Karpas-422 (cell line): Measurements from ENCODE around the gene ARMC9. TPM values are rescaled to one million over a fixed set of nuclear protein-coding genes. Genes with fewer than 3 reads are reported as not detected.

Experiments
- DNase-seq: peaks from one replicate; pipeline ENCODE4 v3.0.0-alpha.2; 2015
- H2AFZ ChIP-seq: fragments of 200-600 bp; sonication (generic); 2 replicates; pipeline ENCODE4 v1.6.1; 2014; ENCODE audit warnings: antibody characterized with exemption, low read length, mixed read lengths
- H3K27ac ChIP-seq: fragments of 200-600 bp; sonication (generic); 2 replicates; pipeline ENCODE4 v1.5.1; 2014; ENCODE audit warnings: mild to moderate bottlenecking, low read length, moderate library complexity
- H3K27me3 ChIP-seq: fragments of 200-600 bp; sonication (generic); 2 replicates; pipeline ENCODE4 v1.6.1; 2014; ENCODE audit warnings: low read length, mixed read lengths
- H3K36me3 ChIP-seq: fragments of 200-600 bp; sonication (generic); 2 replicates; pipeline ENCODE4 v1.6.1; 2014; ENCODE audit warnings: low read length, mixed read lengths; ENCODE audit not compliant: insufficient read depth
- H3K4me1 ChIP-seq: fragments of 200-600 bp; sonication (generic); 2 replicates; pipeline ENCODE4 v1.6.1; 2014; ENCODE audit warnings: mild to moderate bottlenecking, low read length, mixed read lengths
- H3K4me2 ChIP-seq: fragments of 200-600 bp; sonication (generic); 2 replicates; pipeline ENCODE4 v1.6.1; 2014; ENCODE audit warnings: low read length, low read depth, mild to moderate bottlenecking; ENCODE audit not compliant: poor library complexity, severe bottlenecking
- H3K4me3 ChIP-seq: fragments of 200-600 bp; sonication (generic); 2 replicates; pipeline ENCODE4 v1.5.1; 2014; ENCODE audit warnings: mild to moderate bottlenecking, antibody characterized with exemption, low read length, mixed read lengths
- H3K79me2 ChIP-seq: fragments of 200-600 bp; sonication (generic); 2 replicates; pipeline ENCODE4 v1.6.1; 2014; ENCODE audit warnings: mild to moderate bottlenecking, low read length, mixed read lengths
- H3K9ac ChIP-seq: fragments of 200-600 bp; sonication (generic); 2 replicates; pipeline ENCODE4 v1.6.0; 2014; ENCODE audit warnings: low read length
- H3K9me2 ChIP-seq: fragments of 200-600 bp; sonication (generic), shearing (Covaris generic); replicated peaks from 2 replicates; pipeline ENCODE4 v1.6.0; 2014; ENCODE audit warnings: mild to moderate bottlenecking, low read length, moderate library complexity; ENCODE audit not compliant: insufficient read depth
- H3K9me3 ChIP-seq: fragments of 300-700, 200-600 bp; sonication (generic); 2 replicates; pipeline ENCODE4 v1.6.1; 2014; ENCODE audit warnings: low read length, mixed read lengths
- H4K20me1 ChIP-seq: fragments of 200-600 bp; sonication (generic); 2 replicates; pipeline ENCODE4 v1.6.1; 2014; ENCODE audit warnings: mild to moderate bottlenecking, antibody characterized with exemption, low read length, low read depth; ENCODE audit not compliant: insufficient read depth
- total RNA-seq: library from RNA; depleted of rRNA; stranded (reverse); fragments of >200 nt; shearing (Covaris generic); gene quantifications from 2 replicates; pipeline ENCODE4 v1.2.3, GENCODE V29; 2014; ENCODE audit warnings: low replicate concordance

ARMC9 gene
- total RNA-seq, 1 experiment from 2014 or later = 7.7 TPM

- H3K79me2 ChIP-seq = no peaks in the 10 kb centered on the region
- no peaks in the 10 kb centered on the region for H3K36me3 ChIP-seq
- no peak overlapping the region for H3K9ac ChIP-seq
- H3K4me1 ChIP-seq = no peaks in the 10 kb centered on the region
- H3K4me2 ChIP-seq = no peak overlapping the region
- H2AFZ ChIP-seq = no peak overlapping the region
- H3K4me3 ChIP-seq = no peak overlapping the region
- H4K20me1 ChIP-seq = no peaks in the 10 kb centered on the region
- DNase-seq = no peak
- H3K27me3 ChIP-seq = no peaks in the 10 kb centered on the region
- no peaks in the 10 kb centered on the region for H3K9me2 ChIP-seq
- no peaks in the 10 kb centered on the region for H3K9me3 ChIP-seq
- H3K27ac ChIP-seq = no peak overlapping the region
These were observed 138.3 kb downstream of the ARMC9 start for GRCh38 chr2:231336700-231337099.

- Histone ChIP-seq H3K27ac (no peak overlapping the region), H4K20me1 (no peaks in the 10 kb centered on the region), H3K4me2 (no peak overlapping the region), H2AFZ (no peak overlapping the region), H3K27me3 (no peaks in the 10 kb centered on the region), H3K4me1 (no peaks in the 10 kb centered on the region), H3K9ac (no peak overlapping the region), H3K9me3 (no peaks in the 10 kb centered on the region), H3K9me2 (no peaks in the 10 kb centered on the region), H3K79me2 (no peaks in the 10 kb centered on the region), H3K4me3 (no peak overlapping the region), H3K36me3 (no peaks in the 10 kb centered on the region)
- DNase-seq = no peak
These were observed 139.7 kb downstream of the ARMC9 start for GRCh38 chr2:231337807-231338759.

- Histone ChIP-seq H3K36me3 (no peaks in the 10 kb centered on the region), H3K4me2 (no peak overlapping the region), H3K4me3 (no peak overlapping the region), H3K9me3 (no peaks in the 10 kb centered on the region), H4K20me1 (no peaks in the 10 kb centered on the region), H3K27ac (no peak overlapping the region), H3K9ac (no peak overlapping the region), H3K4me1 (no peaks in the 10 kb centered on the region), H2AFZ (no peak overlapping the region), H3K79me2 (no peaks in the 10 kb centered on the region), H3K27me3 (no peaks in the 10 kb centered on the region), H3K9me2 (no peaks in the 10 kb centered on the region)
- DNase-seq = no peak
These were observed 140.9 kb downstream of the ARMC9 start for GRCh38 chr2:231339316-231339715.

- DNase-seq = no peak
These were observed 142.7 kb downstream of the ARMC9 start for GRCh38 chr2:231341100-231341499.

GRCh38 chr2:231342061-231342711 is 143.8 kb downstream of the ARMC9 start:
- Histone ChIP-seq H4K20me1 (no peaks in the 10 kb centered on the region), H3K79me2 (no peaks in the 10 kb centered on the region), H3K9ac (no peak overlapping the region), H3K4me3 (no peak overlapping the region), H3K27me3 (no peaks in the 10 kb centered on the region), H3K4me2 (no peak overlapping the region), H2AFZ (no peak overlapping the region), H3K27ac (no peak overlapping the region), H3K9me2 (no peaks in the 10 kb centered on the region), H3K9me3 (no peaks in the 10 kb centered on the region), H3K36me3 (no peaks in the 10 kb centered on the region), H3K4me1 (no peaks in the 10 kb centered on the region)
- DNase-seq = no peak

More at GRCh38 chr2:231341100-231341499, 142.7 kb downstream of the ARMC9 start:
- no peak overlapping the region for H2AFZ ChIP-seq
- no peaks in the 10 kb centered on the region for H3K4me1 ChIP-seq
- H3K79me2 ChIP-seq = no peaks in the 10 kb centered on the region
- no peak overlapping the region for H3K27ac ChIP-seq
- H3K36me3 ChIP-seq = no peaks in the 10 kb centered on the region
- H3K9ac ChIP-seq = no peak overlapping the region
- no peak overlapping the region for H3K4me2 ChIP-seq
- no peaks in the 10 kb centered on the region for H3K27me3 ChIP-seq
- H3K4me3 ChIP-seq = no peak overlapping the region
- no peaks in the 10 kb centered on the region for H3K9me2 ChIP-seq
- H4K20me1 ChIP-seq = no peaks in the 10 kb centered on the region
- H3K9me3 ChIP-seq = no peaks in the 10 kb centered on the region

- Histone ChIP-seq H2AFZ (no peak overlapping the region), H3K27me3 (no peaks in the 10 kb centered on the region), H3K9ac (no peak overlapping the region), H3K4me1 (no peaks in the 10 kb centered on the region), H3K9me3 (no peaks in the 10 kb centered on the region), H3K36me3 (no peaks in the 10 kb centered on the region), H3K9me2 (no peaks in the 10 kb centered on the region), H4K20me1 (no peaks in the 10 kb centered on the region), H3K4me3 (no peak overlapping the region), H3K27ac (no peak overlapping the region), H3K4me2 (no peak overlapping the region), H3K79me2 (no peaks in the 10 kb centered on the region)
- no peak for DNase-seq
These were observed 144.7 kb downstream of the ARMC9 start for GRCh38 chr2:231343006-231343710.

GRCh38 chr2:231343988-231344387 is 145.6 kb downstream of the ARMC9 start:
- H3K27me3 ChIP-seq = no peaks in the 10 kb centered on the region
- DNase-seq = no peak
- no peaks in the 10 kb centered on the region for H4K20me1 ChIP-seq
- no peaks in the 10 kb centered on the region for H3K4me1 ChIP-seq
- H3K79me2 ChIP-seq = no peaks in the 10 kb centered on the region
- H3K27ac ChIP-seq = no peak overlapping the region
- H3K9me3 ChIP-seq = no peaks in the 10 kb centered on the region
- H3K9me2 ChIP-seq = no peaks in the 10 kb centered on the region
- H3K4me2 ChIP-seq = no peak overlapping the region
- H3K36me3 ChIP-seq = no peaks in the 10 kb centered on the region
- no peak overlapping the region for H3K9ac ChIP-seq
- no peak overlapping the region for H2AFZ ChIP-seq
- H3K4me3 ChIP-seq = no peak overlapping the region

GRCh38 chr2:231344851-231345250 is 146.4 kb downstream of the ARMC9 start:
- Histone ChIP-seq H3K79me2 (no peaks in the 10 kb centered on the region), H3K9me2 (no peaks in the 10 kb centered on the region), H3K36me3 (no peaks in the 10 kb centered on the region), H3K4me2 (no peak overlapping the region), H3K4me3 (no peak overlapping the region), H3K27ac (no peak overlapping the region), H3K4me1 (no peaks in the 10 kb centered on the region), H4K20me1 (no peaks in the 10 kb centered on the region), H3K27me3 (no peaks in the 10 kb centered on the region), H2AFZ (no peak overlapping the region), H3K9ac (no peak overlapping the region), H3K9me3 (no peaks in the 10 kb centered on the region)
- no peak for DNase-seq
